Activated CD4-positive, alpha-beta T cell treated with anti-CD3 and anti-CD28 coated beads for 24 hours (primary cell): ENCODE results near the gene RBMY1D.
"Not testable (repeated sequence)": the region's sequence is repeated elsewhere in the genome, so short reads cannot be mapped to it uniquely, and the experiment has no call there.

ENCODE experiments used
- DNase-seq, 2 donors: peaks; one replicate each; pipeline ENCODE4 v3.0.0-alpha.2; 2020; ENCODE audit warnings: low read depth in 2 of 2

The RBMY1D gene

DNA sequence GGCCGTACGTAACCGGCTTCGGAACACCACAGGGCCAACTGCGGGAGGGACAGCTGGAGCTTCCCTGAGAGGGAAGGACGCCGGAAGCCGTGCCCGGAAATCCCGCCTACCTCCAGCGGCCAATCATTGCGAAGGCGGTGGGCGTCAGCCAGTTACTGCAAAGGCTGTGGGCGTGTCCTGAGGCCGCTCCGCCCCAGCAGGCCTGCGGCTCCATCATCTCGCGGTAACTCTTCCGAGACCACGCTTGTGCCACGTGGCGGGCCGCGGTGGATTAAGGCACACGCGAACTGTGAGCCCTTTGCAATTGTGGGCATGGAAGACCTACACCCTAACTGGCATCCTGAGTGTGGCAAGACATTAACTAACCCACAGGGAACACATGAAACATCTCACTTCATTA lies at the start of gene RBMY1D:
TSS of gene RBMY1D (minus strand) at position 101 of the 400 bp plus-strand sequence. CDS start 2,013 bp downstream, outside the sequence.
- not testable (repeated sequence) for DNase-seq

GRCh38 chrY:21917932-21918331 lies 23.6 kb upstream of the RBMY1D start, which contains the start of gene RBMY1E:
TSS of gene RBMY1E (minus strand) at chrY:21918032. CDS start at chrY:21916054, 1,978 bp downstream.
- not testable (repeated sequence) for DNase-seq

DNA sequence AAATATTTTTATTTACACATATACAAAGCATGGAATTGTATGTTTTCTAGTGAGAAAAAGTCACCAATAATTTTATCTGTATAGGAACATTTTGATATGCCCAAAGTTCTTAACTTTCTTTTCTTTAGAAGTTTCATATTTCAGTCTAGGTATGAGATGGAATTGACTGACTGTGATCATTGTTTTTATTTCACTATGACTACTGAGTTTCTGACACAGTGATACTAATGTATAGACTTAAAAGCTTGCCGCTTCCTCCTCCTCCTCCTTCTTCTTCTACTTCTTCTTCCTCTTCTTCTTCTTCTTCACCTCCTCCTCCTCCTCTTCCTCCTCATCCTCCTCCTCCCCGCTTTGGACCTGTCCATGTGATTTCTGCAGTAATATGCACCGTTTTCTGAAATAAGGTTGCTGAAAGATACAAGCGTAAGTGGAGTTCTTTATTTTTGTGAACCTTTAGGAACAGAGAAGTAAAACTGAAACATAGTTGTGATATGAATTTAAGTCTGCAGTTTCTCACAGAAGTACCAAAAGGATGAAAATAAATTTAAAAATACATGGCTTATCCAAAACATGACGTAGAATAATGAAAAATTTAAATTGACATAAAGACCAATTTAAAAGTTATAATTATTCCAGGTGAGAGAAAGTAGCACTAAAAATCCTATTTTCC lies 24.8 kb downstream of the RBMY1D start:
- not testable (repeated sequence) for DNase-seq

- DNase-seq: no peak
Measured at GRCh38 chrY:21845481-21845880, 48.8 kb downstream of the RBMY1D start.

DNA sequence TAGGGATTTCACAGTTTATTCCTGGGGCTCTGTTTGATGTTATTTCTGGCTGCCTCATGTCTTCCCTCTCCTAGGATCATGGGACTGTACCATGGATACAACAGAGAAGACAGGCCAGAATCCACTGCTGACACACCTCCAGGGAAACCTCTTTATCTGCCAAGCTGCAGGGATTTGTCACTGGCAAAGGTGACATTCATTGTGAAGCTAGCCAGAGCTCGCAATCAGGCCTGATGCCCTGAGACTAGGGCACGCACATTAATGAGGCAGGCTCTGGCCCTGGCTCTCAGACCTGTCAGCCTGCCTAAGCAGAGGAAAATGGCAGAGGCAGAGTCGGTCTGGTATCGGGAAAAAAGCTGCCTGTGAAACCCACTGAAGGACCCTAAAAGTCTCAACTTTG lies 52.2 kb downstream of the RBMY1D start:
- no peak for DNase-seq

- DNase-seq: no peak
Measured at GRCh38 chrY:21839489-21839888, 54.8 kb downstream of the RBMY1D start.

DNA sequence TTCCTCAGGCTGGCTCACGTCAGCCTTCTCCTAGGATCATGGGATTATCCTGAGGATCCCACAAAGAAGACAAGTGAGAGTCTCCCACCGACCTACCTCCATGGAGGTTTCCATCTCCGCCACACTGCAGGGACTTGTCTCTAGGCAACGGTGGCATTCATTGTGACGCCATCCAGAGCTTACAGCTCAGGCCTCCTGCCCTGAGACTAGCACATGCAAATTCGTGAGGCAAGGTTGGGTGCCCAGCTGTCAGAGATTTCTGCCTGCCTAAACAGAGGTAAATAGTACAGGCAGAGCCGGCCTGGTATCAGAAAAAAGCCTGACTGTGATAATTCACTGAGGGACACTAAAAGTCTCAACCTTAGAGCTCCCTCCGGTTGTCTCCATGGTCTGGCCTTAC lies 58.0 kb downstream of the RBMY1D start:
- no peak for DNase-seq

GRCh38 chrY:21835052-21835451 lies 59.3 kb downstream of the RBMY1D start:
- DNase-seq: no peak
